Measurements from ENCODE around the gene SH3BP5L. TPM values are rescaled to one million over a fixed set of nuclear protein-coding genes. Genes with fewer than 3 reads are reported as not detected.

SH3BP5L gene
- total and polyA plus RNA-seq, 2 of the 13 experiments (the other 11 are each of a cell fraction or from before 2014, with no cell fraction given): 10.3 to 14.9 TPM

GRCh38 chr1:248862998-248863881 lies 37.5 kb upstream of the SH3BP5L start (continued):
- TF ChIP-seq POGZ (CRISPR knock-in tag; IDR thresholded peaks at IDR 0.05) (no peak), EEA1 (CRISPR knock-in tag; IDR thresholded peaks at IDR 0.05; ENCODE audit: borderline replicate concordance) (no peak; the same call in 1 of the 2 replicates), ZBTB25 (CRISPR knock-in tag; IDR thresholded peaks at IDR 0.05) (no peak), PAX8 (CRISPR knock-in tag; IDR thresholded peaks at IDR 0.05; ENCODE audit: borderline replicate concordance) (no peak), ZBTB3 (CRISPR knock-in tag; IDR thresholded peaks at IDR 0.05; ENCODE audit: borderline replicate concordance, low read depth) (no peak), ZNF570 (CRISPR knock-in tag; IDR thresholded peaks at IDR 0.05; ENCODE audit: borderline replicate concordance) (no peak), ZBTB7A (CRISPR knock-in tag; IDR thresholded peaks at IDR 0.05) (no peak), ESRRA (CRISPR knock-in tag; IDR thresholded peaks at IDR 0.05; ENCODE audit: low read depth) (no peak; the same call in 1 of the 2 replicates), REXO4 (CRISPR knock-in tag; IDR thresholded peaks at IDR 0.05; ENCODE audit: borderline replicate concordance) (no peak), MAF1 (CRISPR knock-in tag; IDR thresholded peaks at IDR 0.05; ENCODE audit: borderline replicate concordance) (no peak), THAP7 (CRISPR knock-in tag; IDR thresholded peaks at IDR 0.05) (no peak; the same call in 1 of the 2 replicates), POLR2A (IDR thresholded peaks at IDR 0.05; ENCODE audit: insufficient read depth in 1 of 2, low read depth in 2 of 2, low read length in 2 of 2) (peak in 1 of 2 experiments; percentile 49; a peak in 1 of 4 replicates), SP5 (CRISPR knock-in tag; IDR thresholded peaks at IDR 0.05; ENCODE audit: borderline replicate concordance, low read depth) (no peak; the same call in 1 of the 2 replicates), SIN3A (IDR thresholded peaks at IDR 0.05; ENCODE audit: borderline replicate concordance, low read depth, low read length) (0 out of 2 replicates have a peak, but pooled peaks have one; percentile 58), MAFK (conservative IDR thresholded peaks at IDR 0.05 in 1 of 2, IDR thresholded peaks at IDR 0.05 in 1 of 2; ENCODE audit: low read length in 2 of 2) (no peak), HMG20A (CRISPR knock-in tag; IDR thresholded peaks at IDR 0.05; ENCODE audit: borderline replicate concordance) (no peak), MTERF4 (CRISPR knock-in tag; IDR thresholded peaks at IDR 0.05) (peak; percentile 84; the same call in 1 of the 2 replicates), SMAD1 (CRISPR knock-in tag; IDR thresholded peaks at IDR 0.05; ENCODE audit: borderline replicate concordance, low read depth) (0 out of 2 replicates have a peak, but pooled peaks have one; percentile 28), MYPOP (CRISPR knock-in tag; IDR thresholded peaks at IDR 0.05) (peak; percentile 93), ZNF12 (CRISPR knock-in tag; IDR thresholded peaks at IDR 0.05) (no peak), ZSCAN22 (CRISPR knock-in tag; IDR thresholded peaks at IDR 0.05) (no peak), ARHGAP35 (CRISPR knock-in tag; IDR thresholded peaks at IDR 0.05; ENCODE audit: borderline replicate concordance) (no peak; the same call in none of the 2 replicates), FOXO4 (CRISPR knock-in tag; conservative IDR thresholded peaks at IDR 0.05) (0 out of 2 replicates have a peak, but pooled peaks have one; percentile 73), ZNF547 (CRISPR knock-in tag; IDR thresholded peaks at IDR 0.05) (no peak)
